ENCODE measurements around the gene BICRA.
"Not testable (repeated sequence)": the region's sequence is repeated elsewhere in the genome, so short reads cannot be mapped to it uniquely, and the experiment has no call there.

The BICRA gene

GRCh38 chr19:47663911-47664771 lies 55.2 kb downstream of the BICRA start:
- peak; percentile 39 for DNase-seq

GRCh38 chr19:47668556-47668955 lies 59.6 kb downstream of the BICRA start:
- DNase-seq = not testable (repeated sequence)

- no peak for DNase-seq
Measured at GRCh38 chr19:47670736-47671135, 61.8 kb downstream of the BICRA start.

- no peak for DNase-seq
Measured at GRCh38 chr19:47671499-47671898, 62.6 kb downstream of the BICRA start.

GRCh38 chr19:47673426-47673825 lies 64.5 kb downstream of the BICRA start:
- DNase-seq = no peak

- no peak for DNase-seq
Measured at GRCh38 chr19:47674548-47674947, 65.6 kb downstream of the BICRA start.

- no peak for DNase-seq
Measured at GRCh38 chr19:47675271-47675670, 66.3 kb downstream of the BICRA start.

GRCh38 chr19:47675859-47676258 lies 66.9 kb downstream of the BICRA start:
- no peak for DNase-seq

GRCh38 chr19:47676811-47677210 lies 67.9 kb downstream of the BICRA start:
- DNase-seq = no peak

GRCh38 chr19:47679251-47679900 lies 70.4 kb downstream of the BICRA start:
- no peak for DNase-seq

GRCh38 chr19:47679922-47680857 lies 71.3 kb downstream of the BICRA start:
- no peak for DNase-seq

- DNase-seq = no peak
Measured at GRCh38 chr19:47680858-47681332, 72.0 kb downstream of the BICRA start.

- DNase-seq = no peak
Measured at GRCh38 chr19:47681388-47681787, 72.5 kb downstream of the BICRA start.

- no peak for DNase-seq
Measured at GRCh38 chr19:47681936-47682335, 73.0 kb downstream of the BICRA start.

- DNase-seq = no peak
Measured at GRCh38 chr19:47682939-47683338, 74.0 kb downstream of the BICRA start.

GRCh38 chr19:47686679-47687450 lies 77.9 kb downstream of the BICRA start:
- DNase-seq = no peak

- DNase-seq = no peak
Measured at GRCh38 chr19:47687906-47688305, 79.0 kb downstream of the BICRA start.

GRCh38 chr19:47691090-47691489 lies 82.2 kb downstream of the BICRA start:
- no peak for DNase-seq

- DNase-seq = no peak
Measured at GRCh38 chr19:47691782-47692181, 82.8 kb downstream of the BICRA start.

GRCh38 chr19:47693489-47693888 lies 84.6 kb downstream of the BICRA start:
- no peak for DNase-seq

- no peak for DNase-seq
Measured at GRCh38 chr19:47693903-47694302, 85.0 kb downstream of the BICRA start.

Measured in CD4-positive, alpha-beta T cell treated with Interferon gamma for 1 hour (primary cell).